ENCODE results near the gene TMEM125.

TMEM125 gene

GRCh38 chr1:43318831-43319230 lies 49.0 kb downstream of the TMEM125 start:
- DNase-seq = no peak
- in situ Hi-C loops (cut with MboI; ENCODE audit: low pct_unique_long_range_greater_than_20kb, low sequenced_read_pairs) = no loop called here

DNA sequence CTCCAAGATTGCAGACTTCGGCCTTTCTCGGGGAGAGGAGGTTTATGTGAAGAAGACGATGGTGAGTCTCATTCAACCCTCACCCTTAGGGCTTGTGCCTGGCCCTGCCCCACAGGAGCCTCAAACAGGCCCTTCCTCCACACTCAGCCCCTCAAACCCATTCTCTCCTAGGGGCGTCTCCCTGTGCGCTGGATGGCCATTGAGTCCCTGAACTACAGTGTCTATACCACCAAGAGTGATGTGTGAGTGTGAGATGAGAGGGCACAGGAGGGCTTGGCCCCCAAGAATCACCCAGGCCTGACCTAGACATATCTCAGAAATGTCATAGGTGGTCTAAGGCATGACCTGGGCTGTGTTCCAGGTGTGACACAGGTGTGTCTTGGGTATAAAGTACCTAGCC lies 49.5 kb downstream of the TMEM125 start:
- in situ Hi-C loops (cut with MboI; ENCODE audit: low pct_unique_long_range_greater_than_20kb, low sequenced_read_pairs) = no loop called here
- no peak for DNase-seq

DNA sequence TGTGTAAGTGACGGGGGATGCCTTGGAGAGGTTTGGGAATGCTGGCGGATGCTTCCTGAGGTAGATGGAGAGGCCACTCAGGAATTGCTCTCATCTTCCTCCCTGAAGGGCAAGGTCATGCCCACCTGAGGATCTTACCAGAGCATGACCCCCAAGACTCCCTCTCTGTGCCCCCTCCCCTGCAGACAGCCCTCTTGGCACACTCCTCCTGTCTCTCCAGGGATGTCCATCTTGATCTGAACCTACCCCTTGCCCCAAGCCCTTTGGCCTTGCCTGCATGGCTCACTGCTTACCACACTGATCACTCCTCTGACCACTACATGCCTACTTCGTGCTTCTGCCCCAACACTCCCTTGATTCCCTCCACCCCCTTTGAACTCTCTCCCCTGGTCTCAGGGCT lies 50.0 kb downstream of the TMEM125 start:
- in situ Hi-C loops (cut with MboI; ENCODE audit: low pct_unique_long_range_greater_than_20kb, low sequenced_read_pairs) = no loop called here
- DNase-seq = no peak

DNA sequence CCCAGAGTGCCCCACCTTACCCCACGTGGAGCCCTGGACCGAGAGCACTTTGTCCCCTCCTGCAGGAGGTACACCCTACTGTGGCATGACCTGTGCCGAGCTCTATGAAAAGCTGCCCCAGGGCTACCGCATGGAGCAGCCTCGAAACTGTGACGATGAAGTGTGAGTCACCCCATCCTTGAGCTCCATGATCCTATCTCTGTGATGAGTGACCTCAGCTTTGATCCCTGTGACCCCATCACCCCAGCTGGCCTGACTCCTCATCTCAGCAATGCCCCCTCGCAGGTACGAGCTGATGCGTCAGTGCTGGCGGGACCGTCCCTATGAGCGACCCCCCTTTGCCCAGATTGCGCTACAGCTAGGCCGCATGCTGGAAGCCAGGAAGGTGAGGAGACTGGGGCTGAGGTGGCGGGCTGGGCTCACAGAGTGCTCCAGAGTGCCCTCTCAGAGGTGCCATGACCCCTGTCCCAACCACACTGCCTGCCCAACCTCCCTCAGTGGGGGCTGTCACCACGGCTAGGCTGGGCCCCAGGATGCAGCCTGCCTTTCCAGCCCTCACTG lies 51.6 kb downstream of the TMEM125 start:
- DNase-seq = no peak
- in situ Hi-C loops (cut with MboI; ENCODE audit: low pct_unique_long_range_greater_than_20kb, low sequenced_read_pairs) = no loop called here

DNA sequence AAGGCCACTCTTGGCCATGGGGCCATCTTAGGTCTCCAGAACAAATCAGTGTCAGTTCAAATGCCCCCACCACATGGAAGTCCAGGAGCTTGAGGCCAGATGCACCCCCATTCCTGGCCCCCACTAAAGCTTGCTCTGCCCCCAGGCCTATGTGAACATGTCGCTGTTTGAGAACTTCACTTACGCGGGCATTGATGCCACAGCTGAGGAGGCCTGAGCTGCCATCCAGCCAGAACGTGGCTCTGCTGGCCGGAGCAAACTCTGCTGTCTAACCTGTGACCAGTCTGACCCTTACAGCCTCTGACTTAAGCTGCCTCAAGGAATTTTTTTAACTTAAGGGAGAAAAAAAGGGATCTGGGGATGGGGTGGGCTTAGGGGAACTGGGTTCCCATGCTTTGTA lies 52.7 kb downstream of the TMEM125 start:
- in situ Hi-C loops (cut with MboI; ENCODE audit: low pct_unique_long_range_greater_than_20kb, low sequenced_read_pairs) = no loop called here
- no peak for DNase-seq

All from KBM-7 (cell line).